HepG2 (cell line): ENCODE measurements around the gene JPH4. TPM values are rescaled to one million over a fixed set of nuclear protein-coding genes. Genes with fewer than 3 reads are reported as not detected.

ENCODE experiments used
- BRCA1 ChIP-seq: sonication (generic); formaldehyde crosslinking; IDR thresholded peaks from 2 replicates; pipeline ENCODE4 v1.4.0; 2020; ENCODE audit warnings: missing genetic modification reagents
- CSRNP2 ChIP-seq: sonication (generic); formaldehyde crosslinking; conservative IDR thresholded peaks from 2 replicates; pipeline ENCODE4 v1.8.0; 2022; ENCODE audit warnings: low read depth, missing genetic modification reagents
- FOXM1 ChIP-seq: sonication (generic); formaldehyde crosslinking; IDR thresholded peaks from 2 replicates; pipeline ENCODE4 v1.5.0; 2020; ENCODE audit warnings: missing genetic modification reagents
- MTA3 ChIP-seq: sonication (generic); formaldehyde crosslinking; IDR thresholded peaks from 2 replicates; pipeline ENCODE4 v1.4.0; 2020; ENCODE audit warnings: missing genetic modification reagents
- MZF1 ChIP-seq: sonication (generic); formaldehyde crosslinking; IDR thresholded peaks from 2 replicates; pipeline ENCODE4 v1.8.1; 2023; ENCODE audit warnings: mild to moderate bottlenecking, missing genetic modification reagents, borderline replicate concordance
- RAD51 ChIP-seq: fragments of 450-650 bp; IDR thresholded peaks from 2 replicates; pipeline ENCODE4 v1.6.1; 2016; ENCODE audit warnings: borderline replicate concordance
- RFXANK ChIP-seq: IDR thresholded peaks from 2 replicates; pipeline ENCODE4 v1.6.1; 2016
- SRSF1 ChIP-seq: fragments of 200-400 bp; formaldehyde crosslinking; optimal IDR thresholded peaks from 2 replicates; pipeline ENCODE3; 2017; ENCODE audit warnings: mild to moderate bottlenecking, low read depth, low read length, moderate library complexity
- TAF1 ChIP-seq: sonication (generic); formaldehyde crosslinking; IDR thresholded peaks from 2 replicates; pipeline ENCODE4 v1.4.0; 2020; ENCODE audit warnings: missing genetic modification reagents
- TRIM24 ChIP-seq: sonication (generic); formaldehyde crosslinking; IDR thresholded peaks from 2 replicates; pipeline ENCODE4 v1.8.0; 2022; ENCODE audit warnings: mild to moderate bottlenecking, missing genetic modification reagents
- USF2 ChIP-seq, 2 experiments: sonication (generic) in 1 of 2; formaldehyde crosslinking in 1 of 2; IDR thresholded peaks; 2 replicates each; pipeline versions ENCODE4 v1.5.1 to v1.6.1; 2011 to 2020; ENCODE audit warnings: borderline replicate concordance in 1 of 2, low read depth in 1 of 2, low read length in 1 of 2, mild to moderate bottlenecking in 1 of 2, missing genetic modification reagents in 1 of 2, moderate library complexity in 1 of 2
- YY1 ChIP-seq: IDR thresholded peaks from 2 replicates; pipeline ENCODE4 v1.6.1; 2011; ENCODE audit warnings: low read length, low read depth, moderate library complexity, mild to moderate bottlenecking; ENCODE audit not compliant: insufficient read depth, insufficient replicate concordance
- ZNF260 ChIP-seq: sonication (generic); formaldehyde crosslinking; IDR thresholded peaks from 2 replicates; pipeline ENCODE4 v1.4.0; 2020; ENCODE audit warnings: missing genetic modification reagents, low read depth, mild to moderate bottlenecking, borderline replicate concordance
- ZNF639 ChIP-seq: conservative IDR thresholded peaks from 2 replicates; pipeline ENCODE4 v1.6.1; 2018; ENCODE audit warnings: missing genetic modification reagents
- ZNF75D ChIP-seq: sonication (generic); formaldehyde crosslinking; IDR thresholded peaks from 2 replicates; pipeline ENCODE4 v1.8.1; 2023; ENCODE audit warnings: missing genetic modification reagents, mild to moderate bottlenecking, borderline replicate concordance
- ZSCAN29 ChIP-seq: sonication (generic); formaldehyde crosslinking; conservative IDR thresholded peaks from 2 replicates; pipeline ENCODE4 v1.4.0; 2020; ENCODE audit warnings: mild to moderate bottlenecking, missing genetic modification reagents
- polyA plus RNA-seq, 8 experiments: library from polyadenylated mRNA; depleted of rRNA in 3 of 8; stranded (reverse) in 7 of 8; unstranded in 1 of 8; fragments of >200 nt; fragmentation: Illumina TruSeq in 4 of 8; extraction: Trizol in 4 of 8; gene quantifications; 2 replicates each; pipeline versions ENCODE4 v1.2.1 to v1.2.3, GENCODE V29; 2011 to 2016; ENCODE audit warnings: low read depth in 4 of 8, missing spikeins in 1 of 8, mixed read lengths in 1 of 8; ENCODE audit not compliant: insufficient read depth in 1 of 8
- total RNA-seq, 5 experiments: library from RNA; depleted of rRNA; stranded (reverse); fragments of >200 nt; fragmentation: Illumina TruSeq; extraction: Trizol; gene quantifications; 2 replicates each; pipeline ENCODE4 v1.2.3, GENCODE V29; 2016; ENCODE audit warnings: low read depth in 1 of 5
- TF ChIP-seq, protein P1 (sequence below): sonication (generic); formaldehyde crosslinking; IDR thresholded peaks from 2 replicates; pipeline ENCODE4 v1.4.0; 2020; ENCODE audit warnings: missing genetic modification reagents, low read depth, mild to moderate bottlenecking, borderline replicate concordance
- TF ChIP-seq, protein P2 (sequence below): sonication (generic); formaldehyde crosslinking; IDR thresholded peaks from 2 replicates; pipeline ENCODE4 v1.9.0; 2022; ENCODE audit warnings: missing genetic modification reagents, mild to moderate bottlenecking, borderline replicate concordance

The JPH4 gene
- total and polyA plus RNA-seq, 2 of the 13 experiments (the other 11 are each of a cell fraction or from before 2014, with no cell fraction given) = 0.08 to 0.22 TPM

GRCh38 chr14:23555882-23556699 lies 22.5 kb downstream of the JPH4 start, which contains the start of gene THTPA (continued):
- TF ChIP-seq ZNF260 (CRISPR knock-in tag) = peak; percentile 83; the same call in 1 of the 2 replicates
- TF ChIP-seq CSRNP2 (CRISPR knock-in tag) = no peak
- TF ChIP-seq, protein P1, sequence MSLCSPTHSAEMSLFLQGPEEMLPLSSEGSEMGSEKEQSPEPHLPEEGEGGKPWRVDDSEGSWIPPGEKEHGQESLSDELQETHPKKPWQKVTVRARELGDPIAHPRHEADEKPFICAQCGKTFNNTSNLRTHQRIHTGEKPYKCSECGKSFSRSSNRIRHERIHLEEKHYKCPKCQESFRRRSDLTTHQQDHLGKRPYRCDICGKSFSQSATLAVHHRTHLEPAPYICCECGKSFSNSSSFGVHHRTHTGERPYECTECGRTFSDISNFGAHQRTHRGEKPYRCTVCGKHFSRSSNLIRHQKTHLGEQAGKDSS = peak; percentile 87
- no peak for TF ChIP-seq TRIM24 (CRISPR knock-in tag)
- TF ChIP-seq MZF1 = peak; percentile 98; the same call in 1 of the 2 replicates
- peak; percentile 98 for TF ChIP-seq YY1
- TF ChIP-seq MTA3 (CRISPR knock-in tag) = no peak
- TF ChIP-seq USF2 (IDR thresholded peaks at IDR 0.05; ENCODE audit: low read depth, low read length) = no peak
- TF ChIP-seq USF2 (CRISPR knock-in tag; IDR thresholded peaks at IDR 0.05; ENCODE audit: borderline replicate concordance) = no peak; the same call in 1 of the 2 replicates
- peak; percentile 97 for TF ChIP-seq SRSF1
- TF ChIP-seq BRCA1 (CRISPR knock-in tag) = peak; percentile 98
- TF ChIP-seq ZSCAN29 (CRISPR knock-in tag) = peak; percentile 95
- peak; percentile 97 for TF ChIP-seq TAF1 (CRISPR knock-in tag)
- TF ChIP-seq, protein P2, sequence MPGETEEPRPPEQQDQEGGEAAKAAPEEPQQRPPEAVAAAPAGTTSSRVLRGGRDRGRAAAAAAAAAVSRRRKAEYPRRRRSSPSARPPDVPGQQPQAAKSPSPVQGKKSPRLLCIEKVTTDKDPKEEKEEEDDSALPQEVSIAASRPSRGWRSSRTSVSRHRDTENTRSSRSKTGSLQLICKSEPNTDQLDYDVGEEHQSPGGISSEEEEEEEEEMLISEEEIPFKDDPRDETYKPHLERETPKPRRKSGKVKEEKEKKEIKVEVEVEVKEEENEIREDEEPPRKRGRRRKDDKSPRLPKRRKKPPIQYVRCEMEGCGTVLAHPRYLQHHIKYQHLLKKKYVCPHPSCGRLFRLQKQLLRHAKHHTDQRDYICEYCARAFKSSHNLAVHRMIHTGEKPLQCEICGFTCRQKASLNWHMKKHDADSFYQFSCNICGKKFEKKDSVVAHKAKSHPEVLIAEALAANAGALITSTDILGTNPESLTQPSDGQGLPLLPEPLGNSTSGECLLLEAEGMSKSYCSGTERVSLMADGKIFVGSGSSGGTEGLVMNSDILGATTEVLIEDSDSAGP = peak; percentile 96
- TF ChIP-seq FOXM1 = peak; percentile 92
- no peak for TF ChIP-seq RAD51
- TF ChIP-seq ZNF75D = no peak
- TF ChIP-seq ZNF639 = peak; percentile 98
- TF ChIP-seq RFXANK (CRISPR knock-in tag) = peak; percentile 94
